ENCODE data around the gene KCNC3. TPM values are rescaled to one million over a fixed set of nuclear protein-coding genes. Genes with fewer than 3 reads are reported as not detected.

KCNC3 gene
- total and polyA plus RNA-seq, 10 of the 15 experiments (the other 5 are each of a cell fraction or from before 2014, with no cell fraction given), result 0.08 to 3.8 (median 0.44) TPM; not detected in 2

DNA sequence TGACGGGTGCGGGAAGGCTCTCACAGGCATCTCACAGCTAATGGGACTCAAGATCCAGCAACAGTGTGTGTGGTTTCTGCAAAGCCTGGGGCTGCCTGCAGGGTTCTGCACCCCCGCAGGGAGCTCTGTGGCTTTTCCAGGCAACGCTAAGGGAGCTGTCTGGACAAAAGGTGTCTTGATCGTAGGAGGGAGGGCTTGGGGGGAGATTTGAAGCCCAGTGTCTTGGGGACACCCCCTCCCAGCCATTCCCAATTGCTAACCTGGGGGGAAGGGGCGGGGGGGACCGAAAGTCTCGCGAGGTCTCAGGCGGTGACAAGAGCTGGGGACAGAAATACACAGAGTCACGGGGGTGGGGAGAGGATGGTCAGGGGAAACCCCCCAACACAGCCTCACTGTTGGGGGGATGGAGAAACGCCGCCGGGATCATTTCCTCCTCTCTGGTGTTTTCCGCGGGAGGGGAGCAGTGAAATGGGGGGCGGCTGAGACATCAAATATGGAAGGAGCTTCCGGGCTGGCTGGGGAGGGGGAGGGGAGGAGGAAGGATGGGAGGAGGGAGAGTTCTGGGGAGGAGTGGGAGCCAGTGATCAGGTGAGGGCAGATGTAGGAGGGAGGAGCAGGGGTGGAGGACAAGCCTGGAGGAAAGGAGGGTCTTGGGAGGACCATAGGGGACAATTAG, 13.3 kb downstream of the KCNC3 start (continued):
- TF ChIP-seq RELA (IDR thresholded peaks at IDR 0.05; ENCODE audit: borderline replicate concordance, partially characterized antibody) (peak; percentile 28), KDM1A (IDR thresholded peaks at IDR 0.05; ENCODE audit: borderline replicate concordance) (no peak), HCFC1 (IDR thresholded peaks at IDR 0.05; ENCODE audit: low read length) (no peak), YY1 (IDR thresholded peaks at IDR 0.05; ENCODE audit: low read depth, low read length) (peak; percentile 24; the same call in 1 of the 2 replicates), ATF7 (IDR thresholded peaks at IDR 0.05; ENCODE audit: low read depth) (no peak)
- TF ChIP-seq, protein P1, sequence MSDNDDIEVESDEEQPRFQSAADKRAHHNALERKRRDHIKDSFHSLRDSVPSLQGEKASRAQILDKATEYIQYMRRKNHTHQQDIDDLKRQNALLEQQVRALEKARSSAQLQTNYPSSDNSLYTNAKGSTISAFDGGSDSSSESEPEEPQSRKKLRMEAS (IDR thresholded peaks at IDR 0.05; ENCODE audit: low read depth, low read length), result no peak

DNA sequence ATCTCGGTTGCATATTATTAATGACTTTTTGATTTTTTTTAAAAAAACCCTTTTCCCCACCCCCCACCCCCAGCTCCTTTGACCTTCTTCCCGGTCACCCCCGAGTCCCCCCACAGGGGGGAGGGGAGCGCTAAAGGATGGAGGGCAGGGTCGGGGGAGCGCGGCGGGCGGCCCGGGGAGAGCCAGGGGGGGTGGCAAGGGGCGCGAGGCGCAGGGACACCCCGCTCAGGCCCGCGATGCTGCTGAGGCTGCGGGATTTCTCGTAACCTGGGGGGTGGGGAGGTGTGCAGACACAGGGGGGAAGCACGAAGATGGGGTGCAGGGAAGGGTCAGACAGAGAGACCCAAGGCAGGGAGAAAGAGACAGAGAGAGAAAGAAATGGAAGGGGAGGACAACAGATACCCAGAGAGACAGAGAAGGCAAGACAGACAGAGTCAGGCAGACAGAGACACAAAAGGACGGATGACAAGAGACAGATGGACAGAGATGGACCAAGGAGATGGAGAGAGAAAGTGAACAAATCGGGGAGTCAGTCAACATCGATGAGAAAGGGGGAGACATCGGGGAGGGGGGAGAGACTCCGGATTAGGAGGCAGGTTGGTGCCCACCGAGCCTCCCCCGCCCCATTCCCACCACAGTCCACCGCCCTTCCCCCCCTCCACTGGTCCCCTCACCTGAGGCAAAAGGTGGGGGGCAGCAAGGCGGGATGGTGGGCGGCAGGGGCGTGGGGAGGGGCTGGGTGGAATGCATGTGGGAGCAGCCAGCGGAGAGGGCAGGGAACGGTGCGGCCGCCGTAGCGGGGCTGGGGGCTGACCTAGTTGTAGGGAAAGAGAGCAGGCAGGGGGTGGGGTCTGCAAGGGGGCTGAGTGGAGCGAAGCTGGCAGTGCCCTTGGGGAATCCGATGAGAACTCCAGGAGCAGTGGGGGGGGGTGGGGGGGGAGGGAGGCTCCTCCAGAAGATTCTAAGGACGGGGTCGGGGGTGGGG, 14.2 kb downstream of the KCNC3 start:
- Histone ChIP-seq H3K79me2 (ENCODE audit: control insufficient read depth, insufficient read depth, low read length) (no peaks in the 10 kb centered on the region), H3K27ac (ENCODE audit: control insufficient read depth, insufficient read depth) (no peak overlapping the region), H3K9me3 (replicated peaks; ENCODE audit: control insufficient read depth, insufficient read depth, low read length) (no peaks in the 10 kb centered on the region), H3K9ac (ENCODE audit: control insufficient read depth, insufficient read depth, low read length) (no peak overlapping the region), H3K4me1 (ENCODE audit: control insufficient read depth, insufficient read depth, low read length) (no peaks in the 10 kb centered on the region), H2AFZ (ENCODE audit: control insufficient read depth, low read depth, low read length) (no peak overlapping the region), H3K4me3 (no peak overlapping the region), H3K36me3 (ENCODE audit: control insufficient read depth in 2 of 2, insufficient read depth in 2 of 2, low read length in 1 of 2) (no peaks in the 10 kb centered on the region), H4K20me1 (ENCODE audit: control insufficient read depth, insufficient read depth) (no peaks in the 10 kb centered on the region), H3K4me2 (ENCODE audit: control insufficient read depth, insufficient read depth) (no peak overlapping the region), H3K27me3 (replicated peaks in 1 of 2; ENCODE audit: control insufficient read depth in 2 of 2, insufficient read depth in 2 of 2, low read length in 1 of 2) (peaks cover 11 to 12% of the 10 kb centered on the region in 2 experiments)
- FAIRE-seq (no peak), DNase-seq (ENCODE audit: low read depth, low spot score) (no peak), ATAC-seq (no peak)
- POLR2A ChIA-PET, result interaction anchor here (0.7 to 1.2 kb wide), 3 partner anchors 9 to 506 kb away, joined by 3 to 6 read pairs (median 4); partner anchors contain the start of gene KCNC3
- SMC1A ChIA-PET (ENCODE audit: uncharacterized antibody, unreplicated experiment), result interaction anchor here (0.7 kb wide), 1 partner anchor 61 kb away, joined by 3 read pairs; no protein-coding TSS in a partner anchor
- WGBS (ENCODE audit: insufficient coverage, insufficient replicate concordance, low lambda C conversion rate, missing lambda C conversion rate), result 0% methylated on average over 8 of the region's 40 CpGs
- BruUV-seq (replicated peaks), result no TSS peak
- CTCF ChIA-PET, result interaction anchor here (1.2 to 1.4 kb wide), 3 partner anchors 14 to 179 kb away, joined by 3 to 5 read pairs (median 4); no protein-coding TSS in a partner anchor
- RAD21 ChIA-PET (ENCODE audit: unreplicated experiment), result interaction anchor here (0.8 to 2.0 kb wide), 5 partner anchors 10 to 31 kb away, joined by 3 to 10 read pairs (median 5); partner anchors contain the start of gene KCNC3
- intact Hi-C loops (cut with micrococcal nuclease; ENCODE audit: unreplicated experiment) (no loop called here), in situ Hi-C loops (cut with MboI) (no loop called here)
- TF ChIP-seq, protein P2, sequence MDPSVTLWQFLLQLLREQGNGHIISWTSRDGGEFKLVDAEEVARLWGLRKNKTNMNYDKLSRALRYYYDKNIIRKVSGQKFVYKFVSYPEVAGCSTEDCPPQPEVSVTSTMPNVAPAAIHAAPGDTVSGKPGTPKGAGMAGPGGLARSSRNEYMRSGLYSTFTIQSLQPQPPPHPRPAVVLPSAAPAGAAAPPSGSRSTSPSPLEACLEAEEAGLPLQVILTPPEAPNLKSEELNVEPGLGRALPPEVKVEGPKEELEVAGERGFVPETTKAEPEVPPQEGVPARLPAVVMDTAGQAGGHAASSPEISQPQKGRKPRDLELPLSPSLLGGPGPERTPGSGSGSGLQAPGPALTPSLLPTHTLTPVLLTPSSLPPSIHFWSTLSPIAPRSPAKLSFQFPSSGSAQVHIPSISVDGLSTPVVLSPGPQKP (IDR thresholded peaks at IDR 0.05; ENCODE audit: low read depth, low read length), result no peak
- TF ChIP-seq SUZ12 (IDR thresholded peaks at IDR 0.05; ENCODE audit: unreplicated experiment), result peak; percentile 65
